Mesendoderm (in vitro differentiated cells): ENCODE data around the gene RARG.

Experiments used
- DNase-seq: peaks from one replicate; pipeline ENCODE4 v3.0.0; 2013
- H2AK5ac ChIP-seq: 2 replicates; pipeline ENCODE4 v1.6.1; 2013; ENCODE audit warnings: low read length, inconsistent platforms
- H2BK120ac ChIP-seq: 2 replicates; pipeline ENCODE4 v1.6.1; 2013; ENCODE audit warnings: low read depth, mild to moderate bottlenecking, low read length, moderate library complexity, mixed read lengths
- H2BK15ac ChIP-seq: replicated peaks from 2 replicates; pipeline ENCODE4 v1.6.1; 2013; ENCODE audit warnings: low read depth, mild to moderate bottlenecking, moderate library complexity
- H2BK5ac ChIP-seq: 2 replicates; pipeline ENCODE4 v1.6.1; 2013; ENCODE audit warnings: low read length, inconsistent platforms
- H3K18ac ChIP-seq: 2 replicates; pipeline ENCODE4 v1.6.1; 2013; ENCODE audit warnings: mild to moderate bottlenecking, low read length, mixed read lengths
- H3K23ac ChIP-seq: one replicate; pipeline ENCODE4 v1.6.1; 2013; ENCODE audit warnings: low read length
- H3K27ac ChIP-seq: 2 replicates; pipeline ENCODE4 v1.5.1; 2013; ENCODE audit warnings: low read depth, mild to moderate bottlenecking, inconsistent platforms, low read length, moderate library complexity
- H3K27me3 ChIP-seq: 2 replicates; pipeline ENCODE4 v1.6.1; 2013; ENCODE audit warnings: low read length, control low read depth, mild to moderate bottlenecking, inconsistent platforms; ENCODE audit not compliant: insufficient read depth, poor library complexity
- H3K36me3 ChIP-seq: 2 replicates; pipeline ENCODE4 v1.6.1; 2013; ENCODE audit warnings: low read length, inconsistent platforms; ENCODE audit not compliant: control insufficient read depth, insufficient read depth
- H3K4ac ChIP-seq: one replicate; pipeline ENCODE4 v1.6.1; 2013; ENCODE audit warnings: low read depth, mild to moderate bottlenecking, low read length, moderate library complexity
- H3K4me1 ChIP-seq: 2 replicates; pipeline ENCODE4 v1.6.1; 2013; ENCODE audit warnings: low read depth, low read length, inconsistent platforms; ENCODE audit not compliant: control insufficient read depth
- H3K4me2 ChIP-seq: 2 replicates; pipeline ENCODE4 v1.6.1; 2013; ENCODE audit warnings: low read length
- H3K4me3 ChIP-seq: 2 replicates; pipeline ENCODE4 v1.5.1; 2013; ENCODE audit warnings: mild to moderate bottlenecking, low read length
- H3K56ac ChIP-seq: one replicate; pipeline ENCODE4 v1.6.1; 2013; ENCODE audit warnings: low read length
- H3K79me1 ChIP-seq: 2 replicates; pipeline ENCODE4 v1.6.1; 2013; ENCODE audit warnings: low read length, inconsistent platforms
- H3K79me2 ChIP-seq: 2 replicates; pipeline ENCODE4 v1.6.1; 2013; ENCODE audit warnings: mild to moderate bottlenecking, low read length; ENCODE audit not compliant: control insufficient read depth, insufficient read depth
- H3K9ac ChIP-seq: 2 replicates; pipeline ENCODE4 v1.6.1; 2013; ENCODE audit warnings: low read length, inconsistent platforms
- H4K5ac ChIP-seq: one replicate; pipeline ENCODE4 v1.6.1; 2013; ENCODE audit warnings: low read length
- H4K8ac ChIP-seq: one replicate; pipeline ENCODE4 v1.6.1; 2013; ENCODE audit warnings: low read depth, mild to moderate bottlenecking, control low read depth, low read length, moderate library complexity
- WGBS: extraction: QIAGEN DNeasy Blood & Tissue Kit; methylation state at CpG from one replicate; pipeline ENCODE4 v1.1.7; 2013; ENCODE audit warnings: low lambda C conversion rate, missing lambda C conversion rate; ENCODE audit not compliant: insufficient coverage; ENCODE audit errors: extremely low coverage; 5-methylcytosine and 5-hydroxymethylcytosine counted together

RARG gene

DNA sequence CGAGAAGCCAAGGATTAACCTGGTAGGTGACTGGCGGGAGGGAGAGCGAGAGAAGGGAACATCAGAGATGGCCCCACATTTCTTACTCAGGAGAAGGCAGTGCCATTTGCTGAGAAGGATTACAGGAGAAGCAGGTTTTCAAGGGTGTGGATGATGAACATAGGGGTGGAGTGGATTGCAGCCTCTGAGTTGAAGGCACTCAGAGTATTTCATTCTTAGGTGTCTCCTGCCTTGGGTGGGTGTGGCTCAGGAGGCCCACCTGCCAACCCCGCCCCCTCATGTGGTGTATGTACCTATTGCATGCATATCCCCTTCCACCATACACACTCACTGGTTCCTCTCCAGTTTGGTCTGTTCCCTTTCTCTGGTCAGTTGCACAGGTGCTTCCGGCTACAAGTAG, 42.4 kb upstream of the RARG start:
- H3K79me1 ChIP-seq = peaks cover 14% of the 10 kb centered on the region
- no peaks in the 10 kb centered on the region for H3K27me3 ChIP-seq
- no peak overlapping the region for H4K5ac ChIP-seq
- no peak overlapping the region for H3K56ac ChIP-seq
- no peak overlapping the region for H4K8ac ChIP-seq
- no peak overlapping the region for H3K4me2 ChIP-seq
- peaks cover 11% of the 10 kb centered on the region for H3K79me2 ChIP-seq
- H3K27ac ChIP-seq = no peak overlapping the region
- no peak overlapping the region for H2AK5ac ChIP-seq
- no CpG with 5 or more reads among the region's 5 CpGs for WGBS
- no peak overlapping the region for H3K4me3 ChIP-seq
- H3K36me3 ChIP-seq = peaks cover 22% of the 10 kb centered on the region
- peaks cover 5% of the 10 kb centered on the region for H3K4me1 ChIP-seq
- no peak overlapping the region for H3K23ac ChIP-seq
- no peak overlapping the region for H2BK15ac ChIP-seq
- H2BK120ac ChIP-seq = no peak overlapping the region
- no peak overlapping the region for H3K4ac ChIP-seq
- H3K18ac ChIP-seq = no peak overlapping the region
- H3K9ac ChIP-seq = no peak overlapping the region
- DNase-seq = no peak
- no peak overlapping the region for H2BK5ac ChIP-seq

DNA sequence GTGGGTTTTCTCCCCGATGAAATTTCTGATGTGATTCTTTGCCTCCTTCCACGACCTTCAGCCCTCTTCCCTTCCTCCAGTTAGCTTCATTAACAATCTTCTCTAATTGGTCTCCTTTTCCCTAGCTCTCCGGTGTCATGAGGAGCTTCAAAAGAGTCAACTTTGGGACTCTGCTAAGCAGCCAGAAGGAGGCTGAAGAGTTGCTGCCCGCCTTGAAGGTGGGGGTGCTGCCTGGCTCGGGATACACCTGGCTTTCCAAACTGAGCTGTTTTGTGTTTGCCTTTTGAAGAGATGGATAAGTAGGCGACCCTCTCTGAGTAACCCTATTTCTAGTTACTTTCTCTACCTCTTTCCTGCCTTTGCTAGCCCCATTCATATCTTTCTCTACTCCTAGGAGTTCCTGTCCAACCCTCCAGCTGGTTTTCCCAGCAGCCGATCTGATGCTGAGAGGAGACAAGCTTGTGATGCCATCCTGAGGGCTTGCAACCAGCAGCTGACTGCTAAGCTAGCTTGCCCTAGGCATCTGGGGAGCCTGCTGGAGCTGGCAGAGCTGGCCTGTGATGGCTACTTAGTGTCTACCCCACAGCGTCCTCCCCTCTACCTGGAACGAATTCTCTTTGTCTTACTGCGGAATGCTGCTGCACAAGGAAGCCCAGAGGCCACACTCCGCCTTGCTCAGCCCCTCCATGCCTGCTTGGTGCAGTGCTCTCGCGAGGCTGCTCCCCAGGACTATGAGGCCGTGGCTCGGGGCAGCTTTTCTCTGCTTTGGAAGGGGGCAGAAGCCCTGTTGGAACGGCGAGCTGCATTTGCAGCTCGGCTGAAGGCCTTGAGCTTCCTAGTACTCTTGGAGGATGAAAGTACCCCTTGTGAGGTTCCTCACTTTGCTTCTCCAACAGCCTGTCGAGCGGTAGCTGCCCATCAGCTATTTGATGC, 36.9 kb upstream of the RARG start:
- H3K4me3 ChIP-seq = peak overlapping the region; percentile 78
- H2BK120ac ChIP-seq = no peak overlapping the region
- no peak overlapping the region for H4K5ac ChIP-seq
- H3K79me2 ChIP-seq = peaks cover 20% of the 10 kb centered on the region
- H3K36me3 ChIP-seq = no peaks in the 10 kb centered on the region
- no peak overlapping the region for H3K4ac ChIP-seq
- peak overlapping the region; percentile 92 for H3K23ac ChIP-seq
- no CpG with 5 or more reads among the region's 20 CpGs for WGBS
- no peak overlapping the region for H3K18ac ChIP-seq
- H2BK15ac ChIP-seq = no peak overlapping the region
- peaks cover 20% of the 10 kb centered on the region for H3K79me1 ChIP-seq
- no peak overlapping the region for H4K8ac ChIP-seq
- no peaks in the 10 kb centered on the region for H3K27me3 ChIP-seq
- H2AK5ac ChIP-seq = peak overlapping the region; percentile 62
- H3K27ac ChIP-seq = no peak overlapping the region
- peak overlapping the region; percentile 87 for H3K9ac ChIP-seq
- H3K4me1 ChIP-seq = peaks cover 10% of the 10 kb centered on the region
- peak overlapping the region; percentile 94 for H3K56ac ChIP-seq
- peak; percentile 29 for DNase-seq
- H2BK5ac ChIP-seq = no peak overlapping the region
- H3K4me2 ChIP-seq = peak overlapping the region; percentile 95

GRCh38 chr12:53267999-53268629, 36.1 kb upstream of the RARG start, which contains the start of gene ESPL1:
ESPL1 (plus strand) TSS chr12:53268299; CDS start chr12:53268767, 468 bp downstream.
- Histone ChIP-seq H3K9ac (peak within 1 kb of the TSS; percentile 87), H2AK5ac (peak within 1 kb of the TSS; percentile 62), H3K23ac (peak within 1 kb of the TSS; percentile 92), H3K4me2 (peak within 1 kb of the TSS; percentile 95), H3K36me3 (no peaks in the 10 kb centered on the region), H2BK15ac (no peak within 1 kb of the TSS), H3K79me1 (peaks cover 20% of the 10 kb centered on the region), H3K27ac (no peak within 1 kb of the TSS), H3K4me3 (peak within 1 kb of the TSS; percentile 78), H3K79me2 (peaks cover 20% of the 10 kb centered on the region), H3K56ac (peak within 1 kb of the TSS; percentile 94), H3K18ac (peak within 1 kb of the TSS; percentile 35), H2BK5ac (no peak within 1 kb of the TSS), H3K4ac (no peak within 1 kb of the TSS), H2BK120ac (no peak within 1 kb of the TSS), H3K4me1 (peaks cover 10% of the 10 kb centered on the region), H4K8ac (no peak within 1 kb of the TSS), H3K27me3 (no peaks in the 10 kb centered on the region), H4K5ac (no peak within 1 kb of the TSS)
- WGBS = no CpG with 5 or more reads among the region's 58 CpGs
- peak; percentile 83 for DNase-seq

DNA sequence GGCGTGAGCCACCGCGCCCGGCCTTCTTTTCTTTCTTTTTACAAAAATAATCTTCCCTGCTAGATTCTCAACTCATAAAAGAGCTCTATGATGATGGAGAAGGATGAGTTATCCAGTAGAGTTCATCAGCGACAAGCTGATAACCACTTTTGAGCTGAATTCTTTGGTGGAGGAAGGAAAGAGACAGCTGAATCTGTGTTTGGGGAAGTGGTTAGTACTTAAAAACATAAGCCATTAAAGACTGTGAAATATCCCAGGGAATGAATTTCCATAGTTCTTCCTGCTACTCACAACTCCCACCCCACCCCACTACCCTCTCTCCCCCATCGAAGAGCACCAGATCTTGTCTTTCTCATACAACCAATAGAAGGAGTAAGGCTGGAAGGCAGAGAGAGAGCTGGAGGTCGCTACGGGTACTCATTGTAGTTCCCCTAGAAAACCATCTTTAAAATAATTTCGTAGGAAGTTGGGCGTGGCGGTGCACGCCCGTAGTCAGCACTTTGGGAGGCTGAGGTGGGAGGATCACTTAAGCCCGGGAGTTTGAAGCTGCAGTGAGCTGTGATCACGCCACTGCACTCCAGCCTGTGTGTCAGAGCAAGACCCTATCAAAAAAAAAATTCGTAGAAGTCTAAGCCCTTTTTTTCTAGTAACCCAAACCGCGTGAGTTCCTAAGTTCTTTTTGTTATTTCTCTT, 35.4 kb upstream of the RARG start:
- Histone ChIP-seq H3K79me1 (peaks cover 20% of the 10 kb centered on the region), H3K27ac (no peak overlapping the region), H3K56ac (peak overlapping the region; percentile 18), H3K9ac (peak overlapping the region; percentile 23), H2BK5ac (no peak overlapping the region), H2BK120ac (no peak overlapping the region), H3K36me3 (no peaks in the 10 kb centered on the region), H3K18ac (no peak overlapping the region), H2BK15ac (no peak overlapping the region), H3K27me3 (no peaks in the 10 kb centered on the region), H2AK5ac (no peak overlapping the region), H3K4me1 (peaks cover 10% of the 10 kb centered on the region), H3K4ac (no peak overlapping the region), H3K4me3 (no peak overlapping the region), H4K5ac (no peak overlapping the region), H4K8ac (no peak overlapping the region), H3K23ac (no peak overlapping the region), H3K4me2 (peak overlapping the region; percentile 51), H3K79me2 (peaks cover 20% of the 10 kb centered on the region)
- no peak for DNase-seq
- no CpG with 5 or more reads among the region's 18 CpGs for WGBS

- Histone ChIP-seq H3K79me2 (peaks cover 20% of the 10 kb centered on the region), H2BK120ac (no peak overlapping the region), H3K4me1 (peaks cover 10% of the 10 kb centered on the region), H3K4me3 (no peak overlapping the region), H3K23ac (no peak overlapping the region), H4K5ac (no peak overlapping the region), H3K56ac (no peak overlapping the region), H3K36me3 (no peaks in the 10 kb centered on the region), H2BK5ac (no peak overlapping the region), H3K79me1 (peaks cover 20% of the 10 kb centered on the region), H3K9ac (no peak overlapping the region), H3K4ac (no peak overlapping the region), H2AK5ac (no peak overlapping the region), H3K27me3 (no peaks in the 10 kb centered on the region), H3K18ac (no peak overlapping the region), H3K27ac (no peak overlapping the region), H3K4me2 (no peak overlapping the region), H4K8ac (no peak overlapping the region), H2BK15ac (no peak overlapping the region)
- DNase-seq = no peak
- no CpG with 5 or more reads among the region's 2 CpGs for WGBS
Measured at GRCh38 chr12:53265783-53266182, 33.8 kb upstream of the RARG start.
